ENCODE data around the gene ZCWPW1.
"Not testable (repeated sequence)": the region's sequence is repeated elsewhere in the genome, so short reads cannot be mapped to it uniquely, and the experiment has no call there.

The ZCWPW1 gene

GRCh38 chr7:100373870-100374598 lies 54.5 kb downstream of the ZCWPW1 start:
- H3K27me3 ChIP-seq (ENCODE audit: control insufficient read depth in 1 of 2, insufficient read depth in 2 of 2, low read length in 2 of 2); H3K27ac ChIP-seq (ENCODE audit: low read depth, low read length); H3K4me3 ChIP-seq (ENCODE audit: low read depth in 1 of 2, low read length in 2 of 2); H3K36me3 ChIP-seq (ENCODE audit: control insufficient read depth in 1 of 2, insufficient read depth in 2 of 2, low read length in 2 of 2); H3K9ac ChIP-seq (ENCODE audit: low read depth in 1 of 2, low read length in 2 of 2); H3K9me3 ChIP-seq (ENCODE audit: control insufficient read depth in 1 of 2, low read length in 2 of 2); H3K4me1 ChIP-seq (ENCODE audit: control insufficient read depth in 1 of 2, insufficient read depth in 2 of 2, low read length in 2 of 2): not testable (repeated sequence)

GRCh38 chr7:100373261-100373831 lies 55.2 kb downstream of the ZCWPW1 start, which contains the start of gene PILRA:
TSS of gene PILRA (plus strand) at chr7:100373487. CDS start at chr7:100373657, 170 bp downstream.
- H3K9ac ChIP-seq (ENCODE audit: low read depth in 1 of 2, low read length in 2 of 2): no peak within 1 kb of the TSS
- no peak within 1 kb of the TSS for H3K4me3 ChIP-seq (ENCODE audit: low read depth in 1 of 2, low read length in 2 of 2)

GRCh38 chr7:100372694-100373093 lies 55.8 kb downstream of the ZCWPW1 start:
- Histone ChIP-seq H3K9me3 (ENCODE audit: control insufficient read depth in 1 of 2, low read length in 2 of 2) (no peaks in the 10 kb centered on the region), H3K27ac (ENCODE audit: low read depth, low read length) (no peak overlapping the region), H3K36me3 (ENCODE audit: control insufficient read depth in 1 of 2, insufficient read depth in 2 of 2, low read length in 2 of 2) (peaks cover under 1 to 3% of the 10 kb centered on the region in 2 donors), H3K9ac (ENCODE audit: low read depth in 1 of 2, low read length in 2 of 2) (no peak overlapping the region), H3K27me3 (ENCODE audit: control insufficient read depth in 1 of 2, insufficient read depth in 2 of 2, low read length in 2 of 2) (no peaks in the 10 kb centered on the region), H3K4me1 (ENCODE audit: control insufficient read depth in 1 of 2, insufficient read depth in 2 of 2, low read length in 2 of 2) (no peaks in the 10 kb centered on the region), H3K4me3 (ENCODE audit: low read depth in 1 of 2, low read length in 2 of 2) (no peak overlapping the region)

More at GRCh38 chr7:100373261-100373831, 55.2 kb downstream of the ZCWPW1 start, which contains the start of gene PILRA:
- Histone ChIP-seq H3K4me1 (ENCODE audit: control insufficient read depth in 1 of 2, insufficient read depth in 2 of 2, low read length in 2 of 2) (no peaks in the 10 kb centered on the region), H3K27me3 (ENCODE audit: control insufficient read depth in 1 of 2, insufficient read depth in 2 of 2, low read length in 2 of 2) (no peaks in the 10 kb centered on the region), H3K36me3 (ENCODE audit: control insufficient read depth in 1 of 2, insufficient read depth in 2 of 2, low read length in 2 of 2) (no peaks in the 10 kb centered on the region), H3K27ac (ENCODE audit: low read depth, low read length) (no peak within 1 kb of the TSS), H3K9me3 (ENCODE audit: control insufficient read depth in 1 of 2, low read length in 2 of 2) (no peaks in the 10 kb centered on the region)

GRCh38 chr7:100372256-100372655 lies 56.2 kb downstream of the ZCWPW1 start:
- H3K36me3 ChIP-seq (ENCODE audit: control insufficient read depth in 1 of 2, insufficient read depth in 2 of 2, low read length in 2 of 2): peaks cover 5 to 8% of the 10 kb centered on the region in 2 donors
- no peak overlapping the region for H3K27ac ChIP-seq (ENCODE audit: low read depth, low read length)
- H3K4me3 ChIP-seq (ENCODE audit: low read depth in 1 of 2, low read length in 2 of 2): no peak overlapping the region
- H3K9ac ChIP-seq (ENCODE audit: low read depth in 1 of 2, low read length in 2 of 2): no peak overlapping the region
- H3K4me1 ChIP-seq (ENCODE audit: control insufficient read depth in 1 of 2, insufficient read depth in 2 of 2, low read length in 2 of 2): no peaks in the 10 kb centered on the region
- H3K27me3 ChIP-seq (ENCODE audit: control insufficient read depth in 1 of 2, insufficient read depth in 2 of 2, low read length in 2 of 2): no peaks in the 10 kb centered on the region
- H3K9me3 ChIP-seq (ENCODE audit: control insufficient read depth in 1 of 2, low read length in 2 of 2): no peaks in the 10 kb centered on the region

- peaks cover 7 to 12% of the 10 kb centered on the region in 2 donors for H3K36me3 ChIP-seq (ENCODE audit: control insufficient read depth in 1 of 2, insufficient read depth in 2 of 2, low read length in 2 of 2)
- H3K4me3 ChIP-seq (ENCODE audit: low read depth in 1 of 2, low read length in 2 of 2): no peak overlapping the region
These were observed 56.8 kb downstream of the ZCWPW1 start for GRCh38 chr7:100371561-100372171.

GRCh38 chr7:100370746-100371145 lies 57.8 kb downstream of the ZCWPW1 start:
- Histone ChIP-seq H3K9me3 (ENCODE audit: control insufficient read depth in 1 of 2, low read length in 2 of 2) (no peaks in the 10 kb centered on the region), H3K27ac (ENCODE audit: low read depth, low read length) (no peak overlapping the region), H3K27me3 (ENCODE audit: control insufficient read depth in 1 of 2, insufficient read depth in 2 of 2, low read length in 2 of 2) (no peaks in the 10 kb centered on the region), H3K36me3 (ENCODE audit: control insufficient read depth in 1 of 2, insufficient read depth in 2 of 2, low read length in 2 of 2) (peaks cover 7 to 12% of the 10 kb centered on the region in 2 donors), H3K4me3 (ENCODE audit: low read depth in 1 of 2, low read length in 2 of 2) (no peak overlapping the region), H3K4me1 (ENCODE audit: control insufficient read depth in 1 of 2, insufficient read depth in 2 of 2, low read length in 2 of 2) (peaks cover 8% of the 10 kb centered on the region in 2 donors), H3K9ac (ENCODE audit: low read depth in 1 of 2, low read length in 2 of 2) (no peak overlapping the region)

More at GRCh38 chr7:100371561-100372171, 56.8 kb downstream of the ZCWPW1 start:
- no peaks in the 10 kb centered on the region for H3K27me3 ChIP-seq (ENCODE audit: control insufficient read depth in 1 of 2, insufficient read depth in 2 of 2, low read length in 2 of 2)
- no peak overlapping the region for H3K9ac ChIP-seq (ENCODE audit: low read depth in 1 of 2, low read length in 2 of 2)
- no peaks in the 10 kb centered on the region for H3K9me3 ChIP-seq (ENCODE audit: control insufficient read depth in 1 of 2, low read length in 2 of 2)
- no peak overlapping the region for H3K27ac ChIP-seq (ENCODE audit: low read depth, low read length)
- peaks cover 1% of the 10 kb centered on the region in 2 donors for H3K4me1 ChIP-seq (ENCODE audit: control insufficient read depth in 1 of 2, insufficient read depth in 2 of 2, low read length in 2 of 2)

- Histone ChIP-seq H3K36me3 (ENCODE audit: control insufficient read depth in 1 of 2, insufficient read depth in 2 of 2, low read length in 2 of 2) (peaks cover 7 to 12% of the 10 kb centered on the region in 2 donors), H3K27ac (ENCODE audit: low read depth, low read length) (no peak overlapping the region), H3K4me3 (ENCODE audit: low read depth in 1 of 2, low read length in 2 of 2) (no peak overlapping the region), H3K27me3 (ENCODE audit: control insufficient read depth in 1 of 2, insufficient read depth in 2 of 2, low read length in 2 of 2) (no peaks in the 10 kb centered on the region), H3K9ac (ENCODE audit: low read depth in 1 of 2, low read length in 2 of 2) (no peak overlapping the region), H3K9me3 (ENCODE audit: control insufficient read depth in 1 of 2, low read length in 2 of 2) (no peaks in the 10 kb centered on the region), H3K4me1 (ENCODE audit: control insufficient read depth in 1 of 2, insufficient read depth in 2 of 2, low read length in 2 of 2) (peaks cover 8% of the 10 kb centered on the region in 2 donors)
These were observed 58.2 kb downstream of the ZCWPW1 start for GRCh38 chr7:100370303-100370702.

GRCh38 chr7:100369105-100369504 lies 59.4 kb downstream of the ZCWPW1 start:
- Histone ChIP-seq H3K36me3 (ENCODE audit: control insufficient read depth in 1 of 2, insufficient read depth in 2 of 2, low read length in 2 of 2) (peaks cover 7 to 12% of the 10 kb centered on the region in 2 donors), H3K27ac (ENCODE audit: low read depth, low read length) (no peak overlapping the region), H3K9ac (ENCODE audit: low read depth in 1 of 2, low read length in 2 of 2) (no peak overlapping the region), H3K27me3 (ENCODE audit: control insufficient read depth in 1 of 2, insufficient read depth in 2 of 2, low read length in 2 of 2) (no peaks in the 10 kb centered on the region), H3K9me3 (ENCODE audit: control insufficient read depth in 1 of 2, low read length in 2 of 2) (no peaks in the 10 kb centered on the region), H3K4me1 (ENCODE audit: control insufficient read depth in 1 of 2, insufficient read depth in 2 of 2, low read length in 2 of 2) (peaks cover 8% of the 10 kb centered on the region in 2 donors), H3K4me3 (ENCODE audit: low read depth in 1 of 2, low read length in 2 of 2) (no peak overlapping the region)

- Histone ChIP-seq H3K36me3 (ENCODE audit: control insufficient read depth in 1 of 2, insufficient read depth in 2 of 2, low read length in 2 of 2) (peaks cover 7 to 12% of the 10 kb centered on the region in 2 donors), H3K4me3 (ENCODE audit: low read depth in 1 of 2, low read length in 2 of 2) (no peak overlapping the region), H3K4me1 (ENCODE audit: control insufficient read depth in 1 of 2, insufficient read depth in 2 of 2, low read length in 2 of 2) (peaks cover 8% of the 10 kb centered on the region in 2 donors), H3K27ac (ENCODE audit: low read depth, low read length) (peak overlapping the region; percentile 15), H3K27me3 (ENCODE audit: control insufficient read depth in 1 of 2, insufficient read depth in 2 of 2, low read length in 2 of 2) (no peaks in the 10 kb centered on the region), H3K9me3 (ENCODE audit: control insufficient read depth in 1 of 2, low read length in 2 of 2) (no peaks in the 10 kb centered on the region), H3K9ac (ENCODE audit: low read depth in 1 of 2, low read length in 2 of 2) (no peak overlapping the region)
These were observed 60.6 kb downstream of the ZCWPW1 start for GRCh38 chr7:100367676-100368613.

Measured in duodenal mucosa (tissue), 2 donors.